GM18526 (cell line): ENCODE data around the gene NSUN3.

Source experiments
- POLR2A ChIP-seq: IDR thresholded peaks from 3 replicates; pipeline ENCODE4 v1.6.1; 2011; ENCODE audit not compliant: insufficient read length; ENCODE audit errors: extremely low read depth

Gene NSUN3

GRCh38 chr3:94099311-94099710 is 36.5 kb downstream of the NSUN3 start:
- no peak for TF ChIP-seq POLR2A

- TF ChIP-seq POLR2A, result no peak
Measured at GRCh38 chr3:94101860-94102259, 39.0 kb downstream of the NSUN3 start.

GRCh38 chr3:94106268-94106667 is 43.4 kb downstream of the NSUN3 start:
- no peak for TF ChIP-seq POLR2A

- TF ChIP-seq POLR2A, result no peak
Measured at GRCh38 chr3:94110854-94111253, 48.0 kb downstream of the NSUN3 start.

- no peak for TF ChIP-seq POLR2A
Measured at GRCh38 chr3:94114666-94115065, 51.8 kb downstream of the NSUN3 start.

- TF ChIP-seq POLR2A, result no peak
Measured at GRCh38 chr3:94115482-94115881, 52.6 kb downstream of the NSUN3 start.

GRCh38 chr3:94117729-94118128 is 54.9 kb downstream of the NSUN3 start:
- TF ChIP-seq POLR2A, result no peak

GRCh38 chr3:94118390-94118789 is 55.5 kb downstream of the NSUN3 start:
- no peak for TF ChIP-seq POLR2A

GRCh38 chr3:94121161-94121560 is 58.3 kb downstream of the NSUN3 start:
- TF ChIP-seq POLR2A, result no peak

- no peak for TF ChIP-seq POLR2A
Measured at GRCh38 chr3:94127115-94127514, 64.3 kb downstream of the NSUN3 start.

GRCh38 chr3:94130690-94131089 is 67.8 kb downstream of the NSUN3 start:
- TF ChIP-seq POLR2A, result no peak

GRCh38 chr3:94132777-94133176 is 69.9 kb downstream of the NSUN3 start:
- TF ChIP-seq POLR2A, result no peak

GRCh38 chr3:94136133-94136532 is 73.3 kb downstream of the NSUN3 start:
- TF ChIP-seq POLR2A, result no peak

GRCh38 chr3:94137377-94137776 is 74.5 kb downstream of the NSUN3 start:
- no peak for TF ChIP-seq POLR2A

GRCh38 chr3:94146455-94146854 is 83.6 kb downstream of the NSUN3 start:
- TF ChIP-seq POLR2A, result no peak

GRCh38 chr3:94147012-94147411 is 84.2 kb downstream of the NSUN3 start:
- TF ChIP-seq POLR2A, result no peak

GRCh38 chr3:94150113-94150512 is 87.3 kb downstream of the NSUN3 start:
- no peak for TF ChIP-seq POLR2A

- no peak for TF ChIP-seq POLR2A
Measured at GRCh38 chr3:94156626-94157025, 93.8 kb downstream of the NSUN3 start.
